SK-N-SH (cell line): ENCODE measurements around the gene WDR33. TPM values are rescaled to one million over a fixed set of nuclear protein-coding genes. Genes with fewer than 3 reads are reported as not detected.

Experiments used
- CTCF ChIA-PET: fragments of 300-600, 350-600 bp; formaldehyde crosslinking; extraction: SDS; loops from one replicate; lab custom pipeline; 2021; lab: Yijun Ruan, JAX
- POLR2A ChIA-PET: fragments of 350-600 bp; sonication (Branson Sonifier 250); formaldehyde crosslinking; extraction: SDS; loops from one replicate; lab custom pipeline; 2020; ENCODE audit warnings: antibody characterized with exemption, inconsistent platforms; lab: Yijun Ruan, JAX
- DNase-seq: peaks from one replicate; pipeline ENCODE4 v3.0.0; 2012
- H2AFZ ChIP-seq: fragments of 200-600 bp; sonication (generic); 2 replicates; pipeline ENCODE4 v1.8.1; 2016; ENCODE audit warnings: antibody characterized with exemption, mild to moderate bottlenecking, low read depth
- H3F3A ChIP-seq: fragments of 200-600 bp; sonication (generic); replicated peaks from 2 replicates; pipeline ENCODE3; 2016; ENCODE audit warnings: antibody characterized with exemption, mild to moderate bottlenecking; ENCODE audit not compliant: insufficient read depth
- H3K27ac ChIP-seq, 2 experiments: fragments of 200-500 bp in 1 of 2; fragments of 200-600 bp in 1 of 2; sonication (Bioruptor generic) in 1 of 2; sonication (generic), shearing (Covaris generic) in 1 of 2; 2 replicates each; pipeline versions ENCODE4 v1.5.1 to v1.6.1; 2014 to 2016; ENCODE audit warnings: low read depth in 2 of 2, inconsistent platforms in 1 of 2, low read length in 1 of 2, mild to moderate bottlenecking in 1 of 2, mixed read lengths in 1 of 2
- H3K27me3 ChIP-seq: fragments of 200-600 bp; sonication (generic), shearing (Covaris generic); 2 replicates; pipeline ENCODE4 v1.6.1; 2016; ENCODE audit warnings: mixed run types; ENCODE audit not compliant: insufficient read depth
- H3K36me3 ChIP-seq, 2 experiments: fragments of 200-500 bp in 1 of 2; fragments of 200-600 bp in 1 of 2; sonication (Bioruptor generic) in 1 of 2; sonication (generic) in 1 of 2; replicated peaks in 1 of 2; 2 replicates each; pipeline versions ENCODE3 to v1.5.1; 2014 to 2016; ENCODE audit warnings: low read length in 1 of 2, mild to moderate bottlenecking in 1 of 2; ENCODE audit not compliant: insufficient read depth in 2 of 2, control insufficient read depth in 1 of 2
- H3K4me1 ChIP-seq, 2 experiments: fragments of 200-500 bp in 1 of 2; fragments of 200-600 bp in 1 of 2; sonication (Bioruptor generic) in 1 of 2; sonication (generic), shearing (Covaris generic) in 1 of 2; 2 replicates each; pipeline versions ENCODE4 v1.5.1 to v1.6.1; 2014 to 2016; ENCODE audit warnings: low read depth in 1 of 2, low read length in 1 of 2, mixed run types in 1 of 2; ENCODE audit not compliant: insufficient read depth in 2 of 2, control insufficient read depth in 1 of 2
- H3K4me2 ChIP-seq: fragments of 200-600 bp; sonication (generic), shearing (Covaris generic); 2 replicates; pipeline ENCODE4 v1.6.1; 2017; ENCODE audit warnings: mixed run types
- H3K4me3 ChIP-seq, 2 experiments: fragments of 200-500 bp in 1 of 2; fragments of 200-600 bp in 1 of 2; sonication (Bioruptor generic) in 1 of 2; sonication (generic), shearing (Covaris generic) in 1 of 2; 2 replicates each; pipeline versions ENCODE4 v1.5.1 to v1.8.1; 2014 to 2016; ENCODE audit warnings: low read depth in 2 of 2, inconsistent platforms in 1 of 2, low read length in 1 of 2, mild to moderate bottlenecking in 1 of 2, mixed read lengths in 1 of 2, moderate library complexity in 1 of 2
- H3K79me2 ChIP-seq: fragments of 200-600 bp; sonication (generic); 2 replicates; pipeline ENCODE4 v1.8.1; 2017; ENCODE audit warnings: mild to moderate bottlenecking; ENCODE audit not compliant: insufficient read depth
- H3K9ac ChIP-seq: fragments of 200-600 bp; sonication (generic); 2 replicates; pipeline ENCODE4 v1.6.1; 2017; ENCODE audit warnings: mixed run types
- H3K9me2 ChIP-seq: fragments of 200-600 bp; sonication (generic); 2 replicates; pipeline ENCODE4 v1.6.1; 2017; ENCODE audit warnings: mixed run types
- H3K9me3 ChIP-seq: fragments of 200-600 bp; sonication (generic); 2 replicates; pipeline ENCODE4 v1.6.1; 2017; ENCODE audit warnings: mixed run types, mild to moderate bottlenecking, moderate library complexity
- H4K20me1 ChIP-seq: fragments of 200-600 bp; sonication (generic); 2 replicates; pipeline ENCODE4 v1.6.1; 2017; ENCODE audit warnings: mild to moderate bottlenecking, mixed run types; ENCODE audit not compliant: insufficient read depth
- CHD2 ChIP-seq: fragments of 150-350 bp; IDR thresholded peaks from 2 replicates; pipeline ENCODE4 v1.6.1; 2018; ENCODE audit warnings: low read length; ENCODE audit not compliant: partially characterized antibody
- FOSL2 ChIP-seq: IDR thresholded peaks from 2 replicates; pipeline ENCODE4 v1.4.0; 2012; ENCODE audit warnings: low read depth, mild to moderate bottlenecking, moderate library complexity, borderline replicate concordance
- FOXJ3 ChIP-seq: sonication (generic); formaldehyde crosslinking; IDR thresholded peaks from 2 replicates; pipeline ENCODE4 v1.5.1; 2020; ENCODE audit warnings: mild to moderate bottlenecking, missing genetic modification reagents
- FOXM1 ChIP-seq: IDR thresholded peaks from 2 replicates; pipeline ENCODE4 v1.4.0; 2012; ENCODE audit warnings: low read depth, mild to moderate bottlenecking
- GABPA ChIP-seq: IDR thresholded peaks from 2 replicates; pipeline ENCODE4 v1.4.0; 2012; ENCODE audit warnings: low read depth, mild to moderate bottlenecking
- MEF2A ChIP-seq: IDR thresholded peaks from 2 replicates; pipeline ENCODE4 v1.4.0; 2012; ENCODE audit warnings: low read depth, borderline replicate concordance
- MXI1 ChIP-seq: IDR thresholded peaks from 2 replicates; pipeline ENCODE4 v1.6.1; 2012; ENCODE audit warnings: mild to moderate bottlenecking, low read depth, low read length, improper control_type of control experiment
- NFIC ChIP-seq: IDR thresholded peaks from 2 replicates; pipeline ENCODE4 v1.4.0; 2012; ENCODE audit warnings: borderline replicate concordance
- NRF1 ChIP-seq: IDR thresholded peaks from 2 replicates; pipeline ENCODE4 v1.6.1; 2012; ENCODE audit warnings: low read depth, mild to moderate bottlenecking, low read length
- RAD21 ChIP-seq: IDR thresholded peaks from 2 replicates; pipeline ENCODE4 v1.6.1; 2012; ENCODE audit warnings: mild to moderate bottlenecking, low read length
- RFX5 ChIP-seq: IDR thresholded peaks from 2 replicates; pipeline ENCODE4 v1.6.1; 2012; ENCODE audit warnings: mild to moderate bottlenecking, improper control_type of control experiment, low read length
- SIN3A ChIP-seq: IDR thresholded peaks from 2 replicates; pipeline ENCODE4 v1.6.1; 2012; ENCODE audit warnings: low read depth, mild to moderate bottlenecking, low read length, moderate library complexity, borderline replicate concordance
- SMC3 ChIP-seq: IDR thresholded peaks from 2 replicates; pipeline ENCODE4 v1.6.1; 2012; ENCODE audit warnings: low read depth, low read length, improper control_type of control experiment
- TAF1 ChIP-seq: IDR thresholded peaks from 2 replicates; pipeline ENCODE4 v1.6.1; 2012; ENCODE audit warnings: low read depth, mild to moderate bottlenecking, low read length, moderate library complexity, borderline replicate concordance
- YY1 ChIP-seq: IDR thresholded peaks from 2 replicates; pipeline ENCODE4 v1.4.0; 2012; ENCODE audit warnings: low read depth, mild to moderate bottlenecking
- WGBS: methylation state at CpG from one replicate; pipeline ENCODE4 v1.1.6; 2017; ENCODE audit warnings: low lambda C conversion rate; 5-methylcytosine and 5-hydroxymethylcytosine counted together
- polyA plus RNA-seq, 3 experiments: library from polyadenylated mRNA; depleted of rRNA; stranded (reverse); fragments of >200 nt; gene quantifications; 2 replicates each; pipeline ENCODE4 v1.2.3, GENCODE V29; 2012
- TF ChIP-seq, protein P1 (sequence below): IDR thresholded peaks from 2 replicates; pipeline ENCODE4 v1.4.0; 2012; ENCODE audit warnings: low read depth
- TF ChIP-seq, protein P2 (sequence below): fragments of 150-350 bp; IDR thresholded peaks from 2 replicates; pipeline ENCODE4 v1.6.1; 2017; ENCODE audit warnings: antibody characterized with exemption, low read length, low read depth, borderline replicate concordance
- TF ChIP-seq, protein P3 (sequence below): IDR thresholded peaks from 2 replicates; pipeline ENCODE4 v1.4.0; 2012; ENCODE audit warnings: low read depth, borderline replicate concordance
- TF ChIP-seq, protein P4 (sequence below): fragments of 200-600 bp; sonication (generic); IDR thresholded peaks from 2 replicates; pipeline ENCODE4 v1.6.1; 2017; ENCODE audit warnings: antibody characterized with exemption, mild to moderate bottlenecking, moderate library complexity
- TF ChIP-seq, protein P5 (sequence below): IDR thresholded peaks from 2 replicates; pipeline ENCODE4; 2012

The WDR33 gene
- polyA plus RNA-seq, 1 of the 3 experiments (the other 2 are of a cell fraction): 12.4 TPM

DNA sequence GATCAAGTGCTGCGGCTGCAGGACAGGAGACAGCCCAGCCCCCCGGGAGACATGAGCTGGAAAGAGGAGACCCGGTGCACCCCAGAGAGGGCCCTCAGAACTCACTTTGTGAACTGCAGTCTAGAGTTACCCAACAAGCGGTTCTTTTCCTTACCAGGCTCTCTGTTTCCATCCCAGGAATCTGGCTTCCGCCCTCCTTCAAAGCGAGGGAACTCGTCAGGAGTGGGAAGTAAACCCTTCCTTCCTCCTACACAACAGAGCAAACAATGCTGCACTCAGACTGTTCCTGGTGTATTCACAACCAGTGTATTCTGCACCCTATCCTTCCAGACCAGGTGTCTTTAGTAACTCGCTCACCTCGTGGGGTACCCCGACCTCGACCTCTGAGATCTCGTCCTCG is 101.6 kb downstream of the WDR33 start:
- Histone ChIP-seq H3K27me3 (no peaks in the 10 kb centered on the region), H4K20me1 (no peaks in the 10 kb centered on the region), H3K4me2 (no peak overlapping the region), H3K9me3 (no peaks in the 10 kb centered on the region), H3K79me2 (peaks cover 7% of the 10 kb centered on the region), H3K4me1 (peaks cover 6 to 9% of the 10 kb centered on the region in 2 experiments; a peak in 1 of 4 replicates), H3K9ac (no peak overlapping the region), H3K9me2 (no peaks in the 10 kb centered on the region), H3F3A (peaks cover 21% of the 10 kb centered on the region), H3K27ac (no peak overlapping the region), H3K4me3 (no peak overlapping the region), H3K36me3 (peaks cover 25 to 53% of the 10 kb centered on the region in 2 experiments), H2AFZ (no peak overlapping the region)
- 94% methylated on average over 13 of the region's 13 CpGs for WGBS
- DNase-seq: no peak
- ChIA-PET CTCF (no interaction called here), POLR2A (no interaction called here)
- TF ChIP-seq, protein P1, sequence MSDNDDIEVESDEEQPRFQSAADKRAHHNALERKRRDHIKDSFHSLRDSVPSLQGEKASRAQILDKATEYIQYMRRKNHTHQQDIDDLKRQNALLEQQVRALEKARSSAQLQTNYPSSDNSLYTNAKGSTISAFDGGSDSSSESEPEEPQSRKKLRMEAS: no peak
- TF ChIP-seq, protein P2, sequence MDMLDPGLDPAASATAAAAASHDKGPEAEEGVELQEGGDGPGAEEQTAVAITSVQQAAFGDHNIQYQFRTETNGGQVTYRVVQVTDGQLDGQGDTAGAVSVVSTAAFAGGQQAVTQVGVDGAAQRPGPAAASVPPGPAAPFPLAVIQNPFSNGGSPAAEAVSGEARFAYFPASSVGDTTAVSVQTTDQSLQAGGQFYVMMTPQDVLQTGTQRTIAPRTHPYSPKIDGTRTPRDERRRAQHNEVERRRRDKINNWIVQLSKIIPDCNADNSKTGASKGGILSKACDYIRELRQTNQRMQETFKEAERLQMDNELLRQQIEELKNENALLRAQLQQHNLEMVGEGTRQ: no peak
- no peak for TF ChIP-seq CHD2
- TF ChIP-seq, protein P3, sequence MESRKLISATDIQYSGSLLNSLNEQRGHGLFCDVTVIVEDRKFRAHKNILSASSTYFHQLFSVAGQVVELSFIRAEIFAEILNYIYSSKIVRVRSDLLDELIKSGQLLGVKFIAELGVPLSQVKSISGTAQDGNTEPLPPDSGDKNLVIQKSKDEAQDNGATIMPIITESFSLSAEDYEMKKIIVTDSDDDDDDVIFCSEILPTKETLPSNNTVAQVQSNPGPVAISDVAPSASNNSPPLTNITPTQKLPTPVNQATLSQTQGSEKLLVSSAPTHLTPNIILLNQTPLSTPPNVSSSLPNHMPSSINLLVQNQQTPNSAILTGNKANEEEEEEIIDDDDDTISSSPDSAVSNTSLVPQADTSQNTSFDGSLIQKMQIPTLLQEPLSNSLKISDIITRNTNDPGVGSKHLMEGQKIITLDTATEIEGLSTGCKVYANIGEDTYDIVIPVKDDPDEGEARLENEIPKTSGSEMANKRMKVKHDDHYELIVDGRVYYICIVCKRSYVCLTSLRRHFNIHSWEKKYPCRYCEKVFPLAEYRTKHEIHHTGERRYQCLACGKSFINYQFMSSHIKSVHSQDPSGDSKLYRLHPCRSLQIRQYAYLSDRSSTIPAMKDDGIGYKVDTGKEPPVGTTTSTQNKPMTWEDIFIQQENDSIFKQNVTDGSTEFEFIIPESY: no peak

DNA sequence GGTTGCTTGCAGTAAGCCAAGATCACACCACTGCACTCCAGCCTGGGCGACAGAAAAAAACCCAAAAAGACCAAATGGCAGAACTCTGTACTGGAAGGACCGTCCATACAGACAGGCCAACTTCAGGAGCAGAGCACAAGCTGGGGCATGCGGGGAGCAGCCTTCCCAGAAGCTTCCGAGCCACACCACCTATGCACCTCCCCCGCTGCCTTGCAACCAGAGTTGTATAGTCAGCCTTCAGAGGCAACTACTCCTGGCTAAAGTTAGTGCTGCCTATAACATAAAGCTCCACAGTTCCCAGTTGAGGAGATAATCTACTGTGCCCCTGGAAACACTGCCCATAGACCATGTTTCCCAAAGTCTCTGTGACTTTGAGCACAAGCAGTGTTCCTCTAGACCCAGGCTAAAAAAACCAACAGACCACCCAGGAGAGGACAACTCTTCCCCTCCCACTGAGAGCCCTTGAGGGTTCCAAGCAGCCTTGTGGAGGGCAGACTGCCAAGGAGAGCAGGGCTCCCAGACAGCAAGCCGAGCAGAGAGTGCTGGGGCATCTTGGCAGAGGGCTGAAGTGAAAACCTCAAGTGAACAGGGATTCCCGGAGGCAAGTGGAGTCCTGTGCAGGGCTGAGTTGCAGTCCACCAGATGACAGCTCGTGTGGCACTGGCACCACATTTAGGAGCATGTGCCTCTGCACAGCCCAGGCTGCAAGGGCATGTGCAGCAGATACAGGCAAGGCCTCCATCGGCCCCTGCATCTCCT is 102.9 kb downstream of the WDR33 start:
- Histone ChIP-seq H3K27ac (no peak overlapping the region), H3F3A (peaks cover 21% of the 10 kb centered on the region), H3K9ac (no peak overlapping the region), H3K36me3 (peaks cover 38 to 53% of the 10 kb centered on the region in 2 experiments), H3K4me1 (peaks cover 6 to 13% of the 10 kb centered on the region in 2 experiments; a peak in 2 of 4 replicates), H3K9me3 (no peaks in the 10 kb centered on the region), H4K20me1 (no peaks in the 10 kb centered on the region), H3K4me3 (no peak overlapping the region), H3K27me3 (no peaks in the 10 kb centered on the region), H3K9me2 (no peaks in the 10 kb centered on the region), H3K79me2 (peaks cover 20% of the 10 kb centered on the region), H2AFZ (no peak overlapping the region), H3K4me2 (no peak overlapping the region)
- 81% methylated on average over 8 of the region's 9 CpGs for WGBS
- ChIA-PET POLR2A (interaction anchor here (0.6 kb wide), 1 partner anchor 331 kb away, joined by 3 read pairs; no protein-coding TSS in a partner anchor), CTCF (interaction anchor here (0.7 kb wide), 1 partner anchor 117 kb away, joined by 3 read pairs; no protein-coding TSS in a partner anchor)
- no peak for DNase-seq
- TF ChIP-seq, protein P2: no peak
- TF ChIP-seq YY1: no peak
- no peak for TF ChIP-seq SMC3
- no peak for TF ChIP-seq MEF2A
- TF ChIP-seq FOXM1: no peak
- TF ChIP-seq, protein P4, sequence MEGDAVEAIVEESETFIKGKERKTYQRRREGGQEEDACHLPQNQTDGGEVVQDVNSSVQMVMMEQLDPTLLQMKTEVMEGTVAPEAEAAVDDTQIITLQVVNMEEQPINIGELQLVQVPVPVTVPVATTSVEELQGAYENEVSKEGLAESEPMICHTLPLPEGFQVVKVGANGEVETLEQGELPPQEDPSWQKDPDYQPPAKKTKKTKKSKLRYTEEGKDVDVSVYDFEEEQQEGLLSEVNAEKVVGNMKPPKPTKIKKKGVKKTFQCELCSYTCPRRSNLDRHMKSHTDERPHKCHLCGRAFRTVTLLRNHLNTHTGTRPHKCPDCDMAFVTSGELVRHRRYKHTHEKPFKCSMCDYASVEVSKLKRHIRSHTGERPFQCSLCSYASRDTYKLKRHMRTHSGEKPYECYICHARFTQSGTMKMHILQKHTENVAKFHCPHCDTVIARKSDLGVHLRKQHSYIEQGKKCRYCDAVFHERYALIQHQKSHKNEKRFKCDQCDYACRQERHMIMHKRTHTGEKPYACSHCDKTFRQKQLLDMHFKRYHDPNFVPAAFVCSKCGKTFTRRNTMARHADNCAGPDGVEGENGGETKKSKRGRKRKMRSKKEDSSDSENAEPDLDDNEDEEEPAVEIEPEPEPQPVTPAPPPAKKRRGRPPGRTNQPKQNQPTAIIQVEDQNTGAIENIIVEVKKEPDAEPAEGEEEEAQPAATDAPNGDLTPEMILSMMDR: no peak
- no peak for TF ChIP-seq GABPA
- no peak for TF ChIP-seq NRF1
- TF ChIP-seq RAD21: no peak
- TF ChIP-seq FOXJ3 (CRISPR knock-in tag): no peak
- TF ChIP-seq FOSL2: no peak
- no peak for TF ChIP-seq MXI1
- TF ChIP-seq, protein P5, sequence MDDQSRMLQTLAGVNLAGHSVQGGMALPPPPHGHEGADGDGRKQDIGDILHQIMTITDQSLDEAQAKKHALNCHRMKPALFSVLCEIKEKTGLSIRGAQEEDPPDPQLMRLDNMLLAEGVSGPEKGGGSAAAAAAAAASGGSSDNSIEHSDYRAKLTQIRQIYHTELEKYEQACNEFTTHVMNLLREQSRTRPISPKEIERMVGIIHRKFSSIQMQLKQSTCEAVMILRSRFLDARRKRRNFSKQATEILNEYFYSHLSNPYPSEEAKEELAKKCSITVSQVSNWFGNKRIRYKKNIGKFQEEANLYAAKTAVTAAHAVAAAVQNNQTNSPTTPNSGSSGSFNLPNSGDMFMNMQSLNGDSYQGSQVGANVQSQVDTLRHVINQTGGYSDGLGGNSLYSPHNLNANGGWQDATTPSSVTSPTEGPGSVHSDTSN: no peak
- TF ChIP-seq TAF1: no peak
- TF ChIP-seq SIN3A: no peak
- no peak for TF ChIP-seq NFIC
- no peak for TF ChIP-seq RFX5
